Spleen (tissue), 7 donors: ENCODE data around the gene KCTD1.

Experiments used
- CTCF ChIP-seq, 11 experiments: fragments of 200-600 bp in 7 of 11; fragments of 450-650 bp in 4 of 11; sonication (generic) in 4 of 11; IDR thresholded peaks in 8 of 11; conservative IDR thresholded peaks in 3 of 11; 1 replicate in 7 of 11; 2 replicates in 4 of 11; pipeline versions ENCODE4 v1.4.0 to v1.8.0; 2016 to 2021; ENCODE audit warnings: antibody characterized with exemption in 11 of 11, inconsistent platforms in 4 of 11, mild to moderate bottlenecking in 1 of 11
- POLR2A ChIP-seq, 3 donors: fragments of 450-650 bp; IDR thresholded peaks; one replicate each; pipeline ENCODE4 v1.5.1; 2017; ENCODE audit warnings: antibody characterized with exemption in 3 of 3, mild to moderate bottlenecking in 1 of 3
- donor health status: DM: no; HTN: no; CAD: no; lungs with moderate emphysema.
- donor health status: DM: no; HTN: no; CAD: no.
- donor health status: DM: no; HTN: no; CAD: no.

GRCh38 chr18:26531605-26532298, 16.6 kb downstream of the KCTD1 start:
- no peak for TF ChIP-seq POLR2A (IDR thresholded peaks at IDR 0.05)
- TF ChIP-seq CTCF (IDR thresholded peaks at IDR 0.05 in 8 of 11, conservative IDR thresholded peaks at IDR 0.05 in 3 of 11), result no peak
